Fibroblast of lung (primary cell): Measurements from ENCODE around the gene SERPINB6. TPM values are rescaled to one million over a fixed set of nuclear protein-coding genes. Genes with fewer than 3 reads are reported as not detected.
A peak's percentile ranks its signal among the peaks of the same experiment; 100 is the strongest.

Experiments used
- DNase-seq, 2 donors: peaks; one replicate each; pipeline versions ENCODE4 v3.0.0 to v3.0.0-alpha.2; 2010; ENCODE audit warnings: low read depth in 2 of 2
- H2AFZ ChIP-seq: 2 replicates; pipeline ENCODE4 v1.5.1; 2012; ENCODE audit warnings: low read length, control low read depth, inconsistent platforms
- H3K27ac ChIP-seq: 2 replicates; pipeline ENCODE4 v1.5.1; 2011; ENCODE audit warnings: low read length, control low read depth; ENCODE audit not compliant: insufficient read depth
- H3K27me3 ChIP-seq: 2 replicates; pipeline ENCODE4 v1.5.1; 2011; ENCODE audit warnings: mild to moderate bottlenecking, low read length; ENCODE audit not compliant: control insufficient read depth, insufficient read depth
- H3K36me3 ChIP-seq: 2 replicates; pipeline ENCODE4 v1.5.1; 2011; ENCODE audit warnings: low read length; ENCODE audit not compliant: control insufficient read depth, insufficient read depth
- H3K4me1 ChIP-seq: 2 replicates; pipeline ENCODE4 v1.5.1; 2011; ENCODE audit warnings: low read length; ENCODE audit not compliant: control insufficient read depth, insufficient read depth; ENCODE audit errors: extremely low read depth
- H3K4me2 ChIP-seq: 2 replicates; pipeline ENCODE4 v1.5.1; 2011; ENCODE audit warnings: low read length, control low read depth; ENCODE audit not compliant: insufficient read depth; ENCODE audit errors: extremely low read depth
- H3K4me3 ChIP-seq, 4 experiments: fragments of 200-600 bp in 1 of 4; sonication (generic) in 1 of 4; replicated peaks in 1 of 4; 2 replicates each; pipeline ENCODE4 v1.5.1; 2011 to 2016; ENCODE audit warnings: low read length in 4 of 4, low read depth in 3 of 4, mild to moderate bottlenecking in 3 of 4, control low read depth in 2 of 4, inconsistent platforms in 1 of 4, mixed read lengths in 1 of 4; ENCODE audit not compliant: insufficient read depth in 1 of 4; ENCODE audit errors: control extremely low read depth in 1 of 4
- H3K79me2 ChIP-seq: 2 replicates; pipeline ENCODE4 v1.5.1; 2012; ENCODE audit warnings: mild to moderate bottlenecking, low read length, inconsistent platforms; ENCODE audit not compliant: control insufficient read depth, insufficient read depth
- H3K9ac ChIP-seq: 2 replicates; pipeline ENCODE4 v1.5.1; 2011; ENCODE audit warnings: mild to moderate bottlenecking, low read length, control low read depth; ENCODE audit not compliant: insufficient read depth
- H3K9me3 ChIP-seq: 2 replicates; pipeline ENCODE4 v1.5.1; 2012; ENCODE audit warnings: low read depth, low read length; ENCODE audit not compliant: control insufficient read depth, insufficient read depth
- H4K20me1 ChIP-seq: 2 replicates; pipeline ENCODE4 v1.5.1; 2011; ENCODE audit warnings: low read length; ENCODE audit not compliant: control insufficient read depth, insufficient read depth; ENCODE audit errors: extremely low read depth
- CTCF ChIP-seq, 2 donors: IDR thresholded peaks in 1 of 2; conservative IDR thresholded peaks in 1 of 2; 1 replicate in 1 of 2; 2 replicates in 1 of 2; pipeline ENCODE4 v1.5.1; 2011 to 2012; ENCODE audit warnings: low read length in 2 of 2, control low read depth in 1 of 2, inconsistent platforms in 1 of 2, low read depth in 1 of 2, mild to moderate bottlenecking in 1 of 2
- EZH2 ChIP-seq: IDR thresholded peaks from 2 replicates; pipeline ENCODE4 v1.5.1; 2012; ENCODE audit warnings: low read length, control low read depth, mild to moderate bottlenecking; ENCODE audit errors: missing control alignments
- polyA plus RNA-seq, 2 donors: library from polyadenylated mRNA; depleted of rRNA in 1 of 2; stranded (reverse) in 1 of 2; unstranded in 1 of 2; fragments of >200 nt; gene quantifications; 2 replicates each; pipeline ENCODE4 v1.2.1, GENCODE V29; 2011 to 2012; ENCODE audit warnings: missing spikeins in 1 of 2
- total RNA-seq: library from RNA; depleted of rRNA; stranded (reverse); fragments of >200 nt; gene quantifications from 2 replicates; pipeline ENCODE4 v1.2.1, GENCODE V29; 2014

SERPINB6 gene
- total and polyA plus RNA-seq, 2 donors (not counting 1 experiment from before 2014, with no cell fraction given) = 83.9 to 181 TPM

- H3K36me3 ChIP-seq = no peaks in the 10 kb centered on the region
- no peak overlapping the region for H3K4me3 ChIP-seq
- no peaks in the 10 kb centered on the region for H3K9me3 ChIP-seq
- peak overlapping the region; percentile 77 for H3K27ac ChIP-seq
- H2AFZ ChIP-seq = no peak overlapping the region
- no peak for DNase-seq
- H3K4me1 ChIP-seq = peaks cover 15% of the 10 kb centered on the region
- peak overlapping the region; percentile 89 for H3K4me2 ChIP-seq
- TF ChIP-seq EZH2 (no peak), CTCF (conservative IDR thresholded peaks at IDR 0.05 in 1 of 2, IDR thresholded peaks at IDR 0.05 in 1 of 2; ENCODE audit: low read depth in 1 of 2, low read length in 2 of 2) (no peak)
- no peaks in the 10 kb centered on the region for H3K27me3 ChIP-seq
- H3K9ac ChIP-seq = no peak overlapping the region
- H4K20me1 ChIP-seq = no peaks in the 10 kb centered on the region
- H3K79me2 ChIP-seq = no peaks in the 10 kb centered on the region
These were observed 5.9 kb upstream of the SERPINB6 start for GRCh38 chr6:2977290-2977689.

GRCh38 chr6:2976571-2977085 is 5.3 kb upstream of the SERPINB6 start:
- Histone ChIP-seq H3K27ac (peak overlapping the region; percentile 77), H3K79me2 (no peaks in the 10 kb centered on the region), H3K9me3 (no peaks in the 10 kb centered on the region), H3K9ac (peak overlapping the region; percentile 38), H2AFZ (peak overlapping the region; percentile 65), H3K36me3 (no peaks in the 10 kb centered on the region), H3K27me3 (no peaks in the 10 kb centered on the region), H3K4me3 (no peak overlapping the region), H3K4me1 (peaks cover 15% of the 10 kb centered on the region), H4K20me1 (no peaks in the 10 kb centered on the region), H3K4me2 (peak overlapping the region; percentile 89)
- DNase-seq = peak; percentile 56 to 85
- no peak for TF ChIP-seq CTCF (conservative IDR thresholded peaks at IDR 0.05 in 1 of 2, IDR thresholded peaks at IDR 0.05 in 1 of 2; ENCODE audit: low read depth in 1 of 2, low read length in 2 of 2)
- no peak for TF ChIP-seq EZH2

DNA sequence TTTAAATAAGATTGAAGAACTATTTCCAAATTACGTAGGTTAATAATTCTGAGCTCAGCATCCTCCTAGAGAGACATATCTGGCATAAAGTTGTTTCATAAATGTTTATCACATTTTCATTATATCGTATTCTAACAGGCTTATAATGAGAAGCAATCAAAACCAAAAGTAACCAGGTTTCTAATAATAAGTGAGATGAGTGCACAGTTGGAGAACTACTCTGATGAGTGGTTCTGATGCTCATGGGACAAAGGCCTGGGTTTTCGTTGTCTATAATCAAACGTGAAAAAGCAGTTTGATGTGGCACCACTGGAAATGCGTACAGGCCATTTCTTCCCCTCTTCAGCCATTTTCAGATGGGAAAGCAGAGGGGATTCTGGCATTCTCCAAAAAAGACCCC is 4.7 kb upstream of the SERPINB6 start:
- Histone ChIP-seq H3K4me1 (peaks cover 15% of the 10 kb centered on the region), H2AFZ (no peak overlapping the region), H3K27me3 (no peaks in the 10 kb centered on the region), H3K27ac (peak overlapping the region; percentile 77), H4K20me1 (no peaks in the 10 kb centered on the region), H3K9ac (no peak overlapping the region), H3K9me3 (no peaks in the 10 kb centered on the region), H3K36me3 (no peaks in the 10 kb centered on the region), H3K4me3 (no peak overlapping the region), H3K4me2 (peak overlapping the region; percentile 89), H3K79me2 (no peaks in the 10 kb centered on the region)
- TF ChIP-seq CTCF (conservative IDR thresholded peaks at IDR 0.05 in 1 of 2, IDR thresholded peaks at IDR 0.05 in 1 of 2; ENCODE audit: low read depth in 1 of 2, low read length in 2 of 2) (no peak), EZH2 (no peak)
- DNase-seq = no peak
